Neural crest cell (in vitro differentiated cells): ENCODE results near the gene MAPK14. TPM values are rescaled to one million over a fixed set of nuclear protein-coding genes. Genes with fewer than 3 reads are reported as not detected.
A peak's percentile ranks its signal among the peaks of the same experiment; 100 is the strongest.

Experiments
- DNase-seq: peaks from one replicate; pipeline ENCODE4 v3.0.0; 2021; ENCODE audit warnings: low read depth, mixed read lengths, low spot score
- H3K27ac Mint-ChIP-seq: one replicate; pipeline ENCODE4 v1.8.0; 2021; ENCODE audit warnings: mild to moderate bottlenecking, mixed read lengths; ENCODE audit not compliant: unreplicated experiment
- H3K27me3 Mint-ChIP-seq: 2 replicates; pipeline ENCODE4 v1.8.0; 2021; ENCODE audit warnings: low read depth, mild to moderate bottlenecking, mixed read lengths
- H3K36me3 Mint-ChIP-seq: 2 replicates; pipeline ENCODE4 v1.8.0; 2021; ENCODE audit warnings: low read depth, mild to moderate bottlenecking, mixed read lengths
- H3K4me1 Mint-ChIP-seq: 2 replicates; pipeline ENCODE4 v1.8.0; 2021; ENCODE audit warnings: mixed read lengths
- H3K4me3 Mint-ChIP-seq: one replicate; pipeline ENCODE4 v1.8.0; 2021; ENCODE audit warnings: mild to moderate bottlenecking, mixed read lengths
- H3K9me3 Mint-ChIP-seq: 2 replicates; pipeline ENCODE4 v1.8.0; 2021; ENCODE audit warnings: mixed read lengths
- CTCF ChIP-seq: fragments of 200-600 bp; sonication (generic); conservative IDR thresholded peaks from 2 replicates; pipeline ENCODE4 v1.5.0; 2021; ENCODE audit warnings: antibody characterized with exemption, mild to moderate bottlenecking
- total RNA-seq: library from RNA; stranded (reverse); gene quantifications from 2 replicates; pipeline ENCODE4 v1.2.1, GENCODE V29; 2021

MAPK14 gene
- total RNA-seq, 1 donor from 2014 or later, result 31.6 TPM

GRCh38 chr6:36073587-36073986, 46.0 kb downstream of the MAPK14 start:
- H3K36me3 Mint-ChIP-seq, result peaks cover 3% of the 10 kb centered on the region
- no peaks in the 10 kb centered on the region for H3K27me3 Mint-ChIP-seq
- no peak overlapping the region for H3K27ac Mint-ChIP-seq
- TF ChIP-seq CTCF, result peak; percentile 11
- no peak overlapping the region for H3K4me3 Mint-ChIP-seq
- DNase-seq, result no peak
- peaks cover 7% of the 10 kb centered on the region for H3K4me1 Mint-ChIP-seq
- no peaks in the 10 kb centered on the region for H3K9me3 Mint-ChIP-seq

- Mint-ChIP-seq H3K27me3 (no peaks in the 10 kb centered on the region), H3K36me3 (peaks cover 13% of the 10 kb centered on the region), H3K4me1 (no peaks in the 10 kb centered on the region), H3K9me3 (peaks cover 4% of the 10 kb centered on the region), H3K4me3 (no peak overlapping the region), H3K27ac (no peak overlapping the region)
- no peak for DNase-seq
- TF ChIP-seq CTCF, result peak; percentile 47
Measured at GRCh38 chr6:36075656-36076055, 48.0 kb downstream of the MAPK14 start.

GRCh38 chr6:36076178-36077063, 48.8 kb downstream of the MAPK14 start:
- H3K9me3 Mint-ChIP-seq, result peaks cover 9% of the 10 kb centered on the region
- no peak overlapping the region for H3K27ac Mint-ChIP-seq
- no peaks in the 10 kb centered on the region for H3K4me1 Mint-ChIP-seq
- H3K27me3 Mint-ChIP-seq, result no peaks in the 10 kb centered on the region
- TF ChIP-seq CTCF, result no peak
- H3K36me3 Mint-ChIP-seq, result peaks cover 21% of the 10 kb centered on the region
- no peak overlapping the region for H3K4me3 Mint-ChIP-seq
- DNase-seq, result no peak

- Mint-ChIP-seq H3K36me3 (peaks cover 36% of the 10 kb centered on the region), H3K4me3 (no peak overlapping the region), H3K9me3 (peaks cover 15% of the 10 kb centered on the region), H3K27me3 (no peaks in the 10 kb centered on the region), H3K27ac (no peak overlapping the region), H3K4me1 (no peaks in the 10 kb centered on the region)
- TF ChIP-seq CTCF, result no peak
- no peak for DNase-seq
Measured at GRCh38 chr6:36078159-36078558, 50.6 kb downstream of the MAPK14 start.

- Mint-ChIP-seq H3K27ac (no peak overlapping the region), H3K36me3 (peaks cover 50% of the 10 kb centered on the region), H3K27me3 (no peaks in the 10 kb centered on the region), H3K4me3 (no peak overlapping the region), H3K4me1 (no peaks in the 10 kb centered on the region), H3K9me3 (peaks cover 21% of the 10 kb centered on the region)
- TF ChIP-seq CTCF, result no peak
- DNase-seq, result no peak
Measured at GRCh38 chr6:36079601-36080000, 52.0 kb downstream of the MAPK14 start.
